NB4 (cell line): ENCODE measurements around the gene MRPS7.

Experiments used
- MAX ChIP-seq: IDR thresholded peaks from 2 replicates; pipeline ENCODE4 v1.6.1; 2011; ENCODE audit warnings: low read depth, low read length
- POLR2A ChIP-seq: IDR thresholded peaks from 2 replicates; pipeline ENCODE4 v1.6.1; 2011; ENCODE audit warnings: mild to moderate bottlenecking; ENCODE audit not compliant: insufficient read length; ENCODE audit errors: extremely low read depth
- TF ChIP-seq, protein P1 (sequence below): IDR thresholded peaks from one replicate; pipeline ENCODE4 v1.5.1; 2012; ENCODE audit warnings: low read depth, low read length

DNA sequence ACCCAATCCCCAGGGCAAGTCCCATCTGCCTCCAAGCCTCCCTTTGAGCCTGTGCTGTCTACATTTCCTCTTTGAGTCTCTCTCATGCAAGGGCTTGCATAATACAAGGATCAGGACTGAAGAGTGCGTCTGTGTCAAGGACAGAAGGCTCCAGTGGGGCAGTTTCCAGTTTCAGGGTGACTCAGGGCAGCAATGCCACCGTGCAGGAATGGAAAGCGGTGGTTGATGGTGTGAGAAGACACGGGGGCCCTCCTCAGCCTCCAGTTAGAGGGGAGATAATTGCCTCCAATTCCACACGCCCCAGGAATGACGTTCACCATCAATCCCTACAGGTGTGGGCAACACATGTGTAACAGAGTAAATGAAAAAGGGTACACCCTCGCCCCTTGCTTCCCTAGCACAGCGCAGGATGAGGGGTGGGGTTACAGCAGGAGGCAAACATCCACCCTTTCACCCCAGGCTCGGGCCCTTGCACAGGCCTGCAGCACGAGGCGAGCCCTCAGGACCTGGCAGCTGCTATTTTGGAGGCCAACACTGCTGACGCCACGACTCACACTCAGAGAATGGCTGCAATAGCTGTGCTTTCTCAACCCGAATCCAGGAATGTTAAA lies 52.4 kb downstream of the MRPS7 start:
- TF ChIP-seq, protein P1, sequence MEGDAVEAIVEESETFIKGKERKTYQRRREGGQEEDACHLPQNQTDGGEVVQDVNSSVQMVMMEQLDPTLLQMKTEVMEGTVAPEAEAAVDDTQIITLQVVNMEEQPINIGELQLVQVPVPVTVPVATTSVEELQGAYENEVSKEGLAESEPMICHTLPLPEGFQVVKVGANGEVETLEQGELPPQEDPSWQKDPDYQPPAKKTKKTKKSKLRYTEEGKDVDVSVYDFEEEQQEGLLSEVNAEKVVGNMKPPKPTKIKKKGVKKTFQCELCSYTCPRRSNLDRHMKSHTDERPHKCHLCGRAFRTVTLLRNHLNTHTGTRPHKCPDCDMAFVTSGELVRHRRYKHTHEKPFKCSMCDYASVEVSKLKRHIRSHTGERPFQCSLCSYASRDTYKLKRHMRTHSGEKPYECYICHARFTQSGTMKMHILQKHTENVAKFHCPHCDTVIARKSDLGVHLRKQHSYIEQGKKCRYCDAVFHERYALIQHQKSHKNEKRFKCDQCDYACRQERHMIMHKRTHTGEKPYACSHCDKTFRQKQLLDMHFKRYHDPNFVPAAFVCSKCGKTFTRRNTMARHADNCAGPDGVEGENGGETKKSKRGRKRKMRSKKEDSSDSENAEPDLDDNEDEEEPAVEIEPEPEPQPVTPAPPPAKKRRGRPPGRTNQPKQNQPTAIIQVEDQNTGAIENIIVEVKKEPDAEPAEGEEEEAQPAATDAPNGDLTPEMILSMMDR, result no peak
- TF ChIP-seq POLR2A (no peak), MAX (peak; percentile 43; the same call in 1 of the 2 replicates)
